IMR-90 (cell line): Measurements from ENCODE around the gene HASPIN.

Experiments used
- CHD1 ChIP-seq: IDR thresholded peaks from 2 replicates; pipeline ENCODE4 v1.6.1; 2012; ENCODE audit warnings: low read depth, low read length, improper control_type of control experiment
- CTCF ChIP-seq: conservative IDR thresholded peaks from 2 replicates; pipeline ENCODE4 v1.5.1; 2012; ENCODE audit warnings: mild to moderate bottlenecking, low read depth, low read length, improper control_type of control experiment
- FOS ChIP-seq: fragments of 150-350 bp; IDR thresholded peaks from 2 replicates; pipeline ENCODE4 v1.6.1; 2016; ENCODE audit warnings: low read depth, low read length
- RAD21 ChIP-seq: IDR thresholded peaks from 2 replicates; pipeline ENCODE4 v1.6.1; 2012; ENCODE audit warnings: low read length, improper control_type of control experiment
- SMC3 ChIP-seq: fragments of 150-350 bp; IDR thresholded peaks from 2 replicates; pipeline ENCODE4 v1.6.1; 2016; ENCODE audit warnings: low read depth, mild to moderate bottlenecking, antibody characterized with exemption, low read length, moderate library complexity
- USF2 ChIP-seq: fragments of 150-350 bp; IDR thresholded peaks from 2 replicates; pipeline ENCODE4 v1.6.1; 2017; ENCODE audit warnings: mild to moderate bottlenecking, antibody characterized with exemption, low read length, low read depth

GRCh38 chr17:3768341-3768740 is 44.6 kb downstream of the HASPIN start:
- TF ChIP-seq USF2, result no peak
- no peak for TF ChIP-seq RAD21
- TF ChIP-seq SMC3, result no peak
- TF ChIP-seq CTCF, result no peak
- no peak for TF ChIP-seq CHD1
- no peak for TF ChIP-seq FOS
